HCT116 (cell line): ENCODE measurements around the gene FCRL3.

ENCODE experiments used
- CTCF ChIP-seq, 3 experiments: fragments of 200-600 bp in 1 of 3; sonication (generic) in 1 of 3; IDR thresholded peaks in 2 of 3; conservative IDR thresholded peaks in 1 of 3; 2 replicates each; pipeline ENCODE4 v1.5.1; 2012 to 2017; ENCODE audit warnings: low read depth in 2 of 3, low read length in 2 of 3, antibody characterized with exemption in 1 of 3, borderline replicate concordance in 1 of 3, control low read depth in 1 of 3, mild to moderate bottlenecking in 1 of 3, mixed read lengths in 1 of 3, mixed run types in 1 of 3, moderate library complexity in 1 of 3; ENCODE audit not compliant: insufficient read depth in 1 of 3
- EZH2 ChIP-seq: fragments of 200-600 bp; sonication (generic); IDR thresholded peaks from 2 replicates; pipeline ENCODE4 v1.6.1; 2017; ENCODE audit warnings: antibody characterized with exemption, mixed run types
- POLR2A ChIP-seq: IDR thresholded peaks from 2 replicates; pipeline ENCODE4 v1.7.0; 2011; ENCODE audit warnings: borderline replicate concordance; ENCODE audit not compliant: insufficient read depth, insufficient read length; ENCODE audit errors: extremely low read depth
- RAD21 ChIP-seq: IDR thresholded peaks from 2 replicates; pipeline ENCODE4 v1.6.1; 2012; ENCODE audit warnings: low read depth, mild to moderate bottlenecking
- TCF7L2 ChIP-seq: IDR thresholded peaks from 2 replicates; pipeline ENCODE4 v1.7.0; 2011; ENCODE audit warnings: borderline replicate concordance, inconsistent platforms; ENCODE audit not compliant: insufficient read depth, insufficient read length; ENCODE audit errors: extremely low read depth
- TF ChIP-seq, protein P1 (sequence below): IDR thresholded peaks from 2 replicates; pipeline ENCODE4 v1.6.1; 2011; ENCODE audit warnings: mild to moderate bottlenecking, low read length, moderate library complexity; ENCODE audit not compliant: insufficient replicate concordance; ENCODE audit errors: extremely low read depth
- TF ChIP-seq, protein P2 (sequence below): IDR thresholded peaks from 2 replicates; pipeline ENCODE4 v1.6.1; 2012

DNA sequence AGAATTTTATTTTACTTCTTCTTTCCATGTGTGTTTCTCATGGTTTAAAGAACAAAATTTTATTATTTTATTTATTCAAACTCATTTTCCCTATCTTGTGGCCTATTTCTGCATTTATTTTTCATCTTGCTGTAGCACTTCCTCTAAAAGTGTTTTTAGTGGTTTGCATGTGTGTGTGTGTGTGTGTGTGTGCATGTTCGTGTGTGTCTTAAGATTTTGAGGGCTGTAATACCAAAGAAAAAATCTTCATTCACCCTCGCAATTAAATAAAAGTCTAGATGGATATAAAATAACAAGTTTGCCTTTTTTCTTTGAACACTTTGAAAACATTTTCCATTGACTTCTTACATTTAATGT lies 24.6 kb upstream of the FCRL3 start:
- TF ChIP-seq, protein P1, sequence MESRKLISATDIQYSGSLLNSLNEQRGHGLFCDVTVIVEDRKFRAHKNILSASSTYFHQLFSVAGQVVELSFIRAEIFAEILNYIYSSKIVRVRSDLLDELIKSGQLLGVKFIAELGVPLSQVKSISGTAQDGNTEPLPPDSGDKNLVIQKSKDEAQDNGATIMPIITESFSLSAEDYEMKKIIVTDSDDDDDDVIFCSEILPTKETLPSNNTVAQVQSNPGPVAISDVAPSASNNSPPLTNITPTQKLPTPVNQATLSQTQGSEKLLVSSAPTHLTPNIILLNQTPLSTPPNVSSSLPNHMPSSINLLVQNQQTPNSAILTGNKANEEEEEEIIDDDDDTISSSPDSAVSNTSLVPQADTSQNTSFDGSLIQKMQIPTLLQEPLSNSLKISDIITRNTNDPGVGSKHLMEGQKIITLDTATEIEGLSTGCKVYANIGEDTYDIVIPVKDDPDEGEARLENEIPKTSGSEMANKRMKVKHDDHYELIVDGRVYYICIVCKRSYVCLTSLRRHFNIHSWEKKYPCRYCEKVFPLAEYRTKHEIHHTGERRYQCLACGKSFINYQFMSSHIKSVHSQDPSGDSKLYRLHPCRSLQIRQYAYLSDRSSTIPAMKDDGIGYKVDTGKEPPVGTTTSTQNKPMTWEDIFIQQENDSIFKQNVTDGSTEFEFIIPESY, result no peak
- TF ChIP-seq POLR2A, result no peak
- no peak for TF ChIP-seq CTCF (IDR thresholded peaks at IDR 0.05 in 2 of 3, conservative IDR thresholded peaks at IDR 0.05 in 1 of 3; ENCODE audit: borderline replicate concordance in 1 of 3, insufficient read depth in 1 of 3, low read depth in 2 of 3, low read length in 2 of 3)
- TF ChIP-seq, protein P2, sequence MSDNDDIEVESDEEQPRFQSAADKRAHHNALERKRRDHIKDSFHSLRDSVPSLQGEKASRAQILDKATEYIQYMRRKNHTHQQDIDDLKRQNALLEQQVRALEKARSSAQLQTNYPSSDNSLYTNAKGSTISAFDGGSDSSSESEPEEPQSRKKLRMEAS, result no peak
- TF ChIP-seq TCF7L2, result no peak
- no peak for TF ChIP-seq EZH2
- no peak for TF ChIP-seq RAD21
